ENCODE measurements around the gene KCNH4. TPM values are rescaled to one million over a fixed set of nuclear protein-coding genes. Genes with fewer than 3 reads are reported as not detected.

KCNH4 gene
- total RNA-seq (2021) (0.24 to 0.46 TPM (median 0.34 TPM) in 3 replicates), Bru-seq, nascent RNA (percentile 15 among the genes with signal in this experiment)
- long read RNA-seq, experiment 1, partial matches to known transcripts: 1 of 3 reads
- long read RNA-seq, experiment 1, other reads (novel, unspliced or antisense): 2 of 3 reads
- long read RNA-seq, experiment 2: 0 reads
- long read RNA-seq, experiment 3: 0 reads

DNA sequence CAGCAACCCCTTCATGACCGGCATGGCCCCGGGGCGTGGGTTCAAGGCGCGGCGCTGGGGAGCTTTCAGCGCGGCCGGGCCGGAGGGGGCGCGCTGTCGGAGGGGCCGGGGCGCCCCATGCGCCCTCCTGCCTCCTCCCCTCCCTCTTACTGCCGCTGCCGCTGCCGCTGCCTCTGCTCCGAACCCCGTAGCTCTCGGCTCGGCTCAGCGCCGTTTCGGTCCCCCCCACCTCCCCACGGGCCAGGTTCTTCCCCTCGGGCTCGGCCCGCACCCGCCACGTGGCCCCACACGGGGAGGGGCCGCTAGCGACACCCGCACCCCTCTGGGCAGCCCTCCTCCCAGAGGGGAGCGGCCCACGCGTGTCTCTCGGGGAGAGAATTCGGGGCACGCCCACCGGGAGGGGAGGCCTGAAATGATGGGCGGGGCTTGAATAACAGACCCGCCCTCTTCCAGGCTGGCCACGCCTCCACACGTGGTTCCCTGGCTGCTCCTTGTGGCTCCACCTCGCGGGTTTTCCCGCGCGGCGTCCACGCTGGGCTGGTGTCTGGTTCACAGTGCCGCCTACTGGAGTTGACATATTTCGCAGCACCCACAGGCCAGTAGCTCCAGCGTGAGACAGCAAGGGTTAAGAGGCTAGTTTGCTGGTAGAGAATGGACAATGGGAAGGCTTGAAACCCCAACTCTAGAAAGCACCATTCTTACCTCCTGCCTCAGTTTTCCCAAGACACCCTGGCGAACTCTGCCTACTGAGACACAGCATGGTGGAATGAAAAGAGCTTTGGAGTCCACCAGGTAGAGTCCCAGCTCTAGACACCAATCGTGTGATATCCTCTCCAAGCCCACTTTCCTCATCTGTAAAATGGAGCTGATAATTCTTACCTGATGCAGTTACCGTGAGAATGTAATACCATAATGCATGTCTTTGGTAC is at the start of gene KCNH4:
Gene KCNH4, minus strand, starts transcription at position 221 of the 929 bp plus-strand sequence. Its CDS starts 197 bp downstream, at position 24.
- Mint-ChIP-seq H3K9me3 (no peaks in the 10 kb centered on the region), H3K27me3 (ENCODE audit: low read depth) (peaks cover 65% of the 10 kb centered on the region), H3K4me1 (peaks cover 28% of the 10 kb centered on the region), H3K27ac (no peak within 1 kb of the TSS), H3K4me3 (peak within 1 kb of the TSS; percentile 76), H3K36me3 (no peaks in the 10 kb centered on the region)
- ChIA-PET CTCF (interaction anchor here (0.6 to 3.7 kb wide), 33 partner anchors 8 to 367 kb away, joined by 3 to 33 read pairs (median 5); partner anchors contain the start of genes ACLY, DHX58, GHDC and HSPB9), POLR2A (interaction anchor here (0.6 to 1.1 kb wide), 5 partner anchors 9 to 74 kb away, joined by 3 to 4 read pairs (median 4); no protein-coding TSS in a partner anchor)
- ATAC-seq (peak; percentile 23), DNase-seq (ENCODE audit: low spot score) (peak; percentile 85)
- TF ChIP-seq SOX15 (CRISPR knock-in tag; IDR thresholded peaks at IDR 0.05): no peak
- TF ChIP-seq, protein P1, sequence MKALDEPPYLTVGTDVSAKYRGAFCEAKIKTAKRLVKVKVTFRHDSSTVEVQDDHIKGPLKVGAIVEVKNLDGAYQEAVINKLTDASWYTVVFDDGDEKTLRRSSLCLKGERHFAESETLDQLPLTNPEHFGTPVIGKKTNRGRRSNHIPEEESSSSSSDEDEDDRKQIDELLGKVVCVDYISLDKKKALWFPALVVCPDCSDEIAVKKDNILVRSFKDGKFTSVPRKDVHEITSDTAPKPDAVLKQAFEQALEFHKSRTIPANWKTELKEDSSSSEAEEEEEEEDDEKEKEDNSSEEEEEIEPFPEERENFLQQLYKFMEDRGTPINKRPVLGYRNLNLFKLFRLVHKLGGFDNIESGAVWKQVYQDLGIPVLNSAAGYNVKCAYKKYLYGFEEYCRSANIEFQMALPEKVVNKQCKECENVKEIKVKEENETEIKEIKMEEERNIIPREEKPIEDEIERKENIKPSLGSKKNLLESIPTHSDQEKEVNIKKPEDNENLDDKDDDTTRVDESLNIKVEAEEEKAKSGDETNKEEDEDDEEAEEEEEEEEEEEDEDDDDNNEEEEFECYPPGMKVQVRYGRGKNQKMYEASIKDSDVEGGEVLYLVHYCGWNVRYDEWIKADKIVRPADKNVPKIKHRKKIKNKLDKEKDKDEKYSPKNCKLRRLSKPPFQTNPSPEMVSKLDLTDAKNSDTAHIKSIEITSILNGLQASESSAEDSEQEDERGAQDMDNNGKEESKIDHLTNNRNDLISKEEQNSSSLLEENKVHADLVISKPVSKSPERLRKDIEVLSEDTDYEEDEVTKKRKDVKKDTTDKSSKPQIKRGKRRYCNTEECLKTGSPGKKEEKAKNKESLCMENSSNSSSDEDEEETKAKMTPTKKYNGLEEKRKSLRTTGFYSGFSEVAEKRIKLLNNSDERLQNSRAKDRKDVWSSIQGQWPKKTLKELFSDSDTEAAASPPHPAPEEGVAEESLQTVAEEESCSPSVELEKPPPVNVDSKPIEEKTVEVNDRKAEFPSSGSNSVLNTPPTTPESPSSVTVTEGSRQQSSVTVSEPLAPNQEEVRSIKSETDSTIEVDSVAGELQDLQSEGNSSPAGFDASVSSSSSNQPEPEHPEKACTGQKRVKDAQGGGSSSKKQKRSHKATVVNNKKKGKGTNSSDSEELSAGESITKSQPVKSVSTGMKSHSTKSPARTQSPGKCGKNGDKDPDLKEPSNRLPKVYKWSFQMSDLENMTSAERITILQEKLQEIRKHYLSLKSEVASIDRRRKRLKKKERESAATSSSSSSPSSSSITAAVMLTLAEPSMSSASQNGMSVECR (CRISPR knock-in tag; IDR thresholded peaks at IDR 0.05; ENCODE audit: borderline replicate concordance): no peak
- TF ChIP-seq ZBTB21 (CRISPR knock-in tag; IDR thresholded peaks at IDR 0.05; ENCODE audit: borderline replicate concordance): no peak
- TF ChIP-seq, protein P2, sequence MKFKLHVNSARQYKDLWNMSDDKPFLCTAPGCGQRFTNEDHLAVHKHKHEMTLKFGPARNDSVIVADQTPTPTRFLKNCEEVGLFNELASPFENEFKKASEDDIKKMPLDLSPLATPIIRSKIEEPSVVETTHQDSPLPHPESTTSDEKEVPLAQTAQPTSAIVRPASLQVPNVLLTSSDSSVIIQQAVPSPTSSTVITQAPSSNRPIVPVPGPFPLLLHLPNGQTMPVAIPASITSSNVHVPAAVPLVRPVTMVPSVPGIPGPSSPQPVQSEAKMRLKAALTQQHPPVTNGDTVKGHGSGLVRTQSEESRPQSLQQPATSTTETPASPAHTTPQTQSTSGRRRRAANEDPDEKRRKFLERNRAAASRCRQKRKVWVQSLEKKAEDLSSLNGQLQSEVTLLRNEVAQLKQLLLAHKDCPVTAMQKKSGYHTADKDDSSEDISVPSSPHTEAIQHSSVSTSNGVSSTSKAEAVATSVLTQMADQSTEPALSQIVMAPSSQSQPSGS (CRISPR knock-in tag; IDR thresholded peaks at IDR 0.05; ENCODE audit: borderline replicate concordance, low read depth): no peak
- TF ChIP-seq FOXK1 (CRISPR knock-in tag; IDR thresholded peaks at IDR 0.05): peak; percentile 53; the same call in 1 of the 2 replicates
- TF ChIP-seq JAZF1 (CRISPR knock-in tag; IDR thresholded peaks at IDR 0.05): no peak
- TF ChIP-seq, protein P3, sequence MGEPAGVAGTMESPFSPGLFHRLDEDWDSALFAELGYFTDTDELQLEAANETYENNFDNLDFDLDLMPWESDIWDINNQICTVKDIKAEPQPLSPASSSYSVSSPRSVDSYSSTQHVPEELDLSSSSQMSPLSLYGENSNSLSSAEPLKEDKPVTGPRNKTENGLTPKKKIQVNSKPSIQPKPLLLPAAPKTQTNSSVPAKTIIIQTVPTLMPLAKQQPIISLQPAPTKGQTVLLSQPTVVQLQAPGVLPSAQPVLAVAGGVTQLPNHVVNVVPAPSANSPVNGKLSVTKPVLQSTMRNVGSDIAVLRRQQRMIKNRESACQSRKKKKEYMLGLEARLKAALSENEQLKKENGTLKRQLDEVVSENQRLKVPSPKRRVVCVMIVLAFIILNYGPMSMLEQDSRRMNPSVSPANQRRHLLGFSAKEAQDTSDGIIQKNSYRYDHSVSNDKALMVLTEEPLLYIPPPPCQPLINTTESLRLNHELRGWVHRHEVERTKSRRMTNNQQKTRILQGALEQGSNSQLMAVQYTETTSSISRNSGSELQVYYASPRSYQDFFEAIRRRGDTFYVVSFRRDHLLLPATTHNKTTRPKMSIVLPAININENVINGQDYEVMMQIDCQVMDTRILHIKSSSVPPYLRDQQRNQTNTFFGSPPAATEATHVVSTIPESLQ (CRISPR knock-in tag; IDR thresholded peaks at IDR 0.05): no peak
- TF ChIP-seq, protein P4, sequence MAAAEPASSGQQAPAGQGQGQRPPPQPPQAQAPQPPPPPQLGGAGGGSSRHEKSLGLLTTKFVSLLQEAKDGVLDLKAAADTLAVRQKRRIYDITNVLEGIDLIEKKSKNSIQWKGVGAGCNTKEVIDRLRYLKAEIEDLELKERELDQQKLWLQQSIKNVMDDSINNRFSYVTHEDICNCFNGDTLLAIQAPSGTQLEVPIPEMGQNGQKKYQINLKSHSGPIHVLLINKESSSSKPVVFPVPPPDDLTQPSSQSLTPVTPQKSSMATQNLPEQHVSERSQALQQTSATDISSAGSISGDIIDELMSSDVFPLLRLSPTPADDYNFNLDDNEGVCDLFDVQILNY (CRISPR knock-in tag; IDR thresholded peaks at IDR 0.05): peak; percentile 60; the same call in 1 of the 2 replicates
- TF ChIP-seq GTF2I (CRISPR knock-in tag; conservative IDR thresholded peaks at IDR 0.05): no peak
- no peak for TF ChIP-seq NR3C1 (CRISPR knock-in tag; conservative IDR thresholded peaks at IDR 0.05; ENCODE audit: low read depth)
- TF ChIP-seq ELF4 (CRISPR knock-in tag; IDR thresholded peaks at IDR 0.05; ENCODE audit: low read depth): no peak
- TF ChIP-seq TP53 (CRISPR knock-in tag; IDR thresholded peaks at IDR 0.05): no peak
- TF ChIP-seq NFATC4 (CRISPR knock-in tag; IDR thresholded peaks at IDR 0.05): no peak
- no peak for TF ChIP-seq RELA (CRISPR knock-in tag; IDR thresholded peaks at IDR 0.05; ENCODE audit: borderline replicate concordance)
- TF ChIP-seq, protein P5, sequence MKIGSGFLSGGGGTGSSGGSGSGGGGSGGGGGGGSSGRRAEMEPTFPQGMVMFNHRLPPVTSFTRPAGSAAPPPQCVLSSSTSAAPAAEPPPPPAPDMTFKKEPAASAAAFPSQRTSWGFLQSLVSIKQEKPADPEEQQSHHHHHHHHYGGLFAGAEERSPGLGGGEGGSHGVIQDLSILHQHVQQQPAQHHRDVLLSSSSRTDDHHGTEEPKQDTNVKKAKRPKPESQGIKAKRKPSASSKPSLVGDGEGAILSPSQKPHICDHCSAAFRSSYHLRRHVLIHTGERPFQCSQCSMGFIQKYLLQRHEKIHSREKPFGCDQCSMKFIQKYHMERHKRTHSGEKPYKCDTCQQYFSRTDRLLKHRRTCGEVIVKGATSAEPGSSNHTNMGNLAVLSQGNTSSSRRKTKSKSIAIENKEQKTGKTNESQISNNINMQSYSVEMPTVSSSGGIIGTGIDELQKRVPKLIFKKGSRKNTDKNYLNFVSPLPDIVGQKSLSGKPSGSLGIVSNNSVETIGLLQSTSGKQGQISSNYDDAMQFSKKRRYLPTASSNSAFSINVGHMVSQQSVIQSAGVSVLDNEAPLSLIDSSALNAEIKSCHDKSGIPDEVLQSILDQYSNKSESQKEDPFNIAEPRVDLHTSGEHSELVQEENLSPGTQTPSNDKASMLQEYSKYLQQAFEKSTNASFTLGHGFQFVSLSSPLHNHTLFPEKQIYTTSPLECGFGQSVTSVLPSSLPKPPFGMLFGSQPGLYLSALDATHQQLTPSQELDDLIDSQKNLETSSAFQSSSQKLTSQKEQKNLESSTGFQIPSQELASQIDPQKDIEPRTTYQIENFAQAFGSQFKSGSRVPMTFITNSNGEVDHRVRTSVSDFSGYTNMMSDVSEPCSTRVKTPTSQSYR (CRISPR knock-in tag; IDR thresholded peaks at IDR 0.05): peak; percentile 19; the same call in 1 of the 2 replicates
- TF ChIP-seq, protein P6, sequence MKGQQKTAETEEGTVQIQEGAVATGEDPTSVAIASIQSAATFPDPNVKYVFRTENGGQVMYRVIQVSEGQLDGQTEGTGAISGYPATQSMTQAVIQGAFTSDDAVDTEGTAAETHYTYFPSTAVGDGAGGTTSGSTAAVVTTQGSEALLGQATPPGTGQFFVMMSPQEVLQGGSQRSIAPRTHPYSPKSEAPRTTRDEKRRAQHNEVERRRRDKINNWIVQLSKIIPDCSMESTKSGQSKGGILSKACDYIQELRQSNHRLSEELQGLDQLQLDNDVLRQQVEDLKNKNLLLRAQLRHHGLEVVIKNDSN (CRISPR knock-in tag; IDR thresholded peaks at IDR 0.05): peak; percentile 79
- TF ChIP-seq, protein P7, sequence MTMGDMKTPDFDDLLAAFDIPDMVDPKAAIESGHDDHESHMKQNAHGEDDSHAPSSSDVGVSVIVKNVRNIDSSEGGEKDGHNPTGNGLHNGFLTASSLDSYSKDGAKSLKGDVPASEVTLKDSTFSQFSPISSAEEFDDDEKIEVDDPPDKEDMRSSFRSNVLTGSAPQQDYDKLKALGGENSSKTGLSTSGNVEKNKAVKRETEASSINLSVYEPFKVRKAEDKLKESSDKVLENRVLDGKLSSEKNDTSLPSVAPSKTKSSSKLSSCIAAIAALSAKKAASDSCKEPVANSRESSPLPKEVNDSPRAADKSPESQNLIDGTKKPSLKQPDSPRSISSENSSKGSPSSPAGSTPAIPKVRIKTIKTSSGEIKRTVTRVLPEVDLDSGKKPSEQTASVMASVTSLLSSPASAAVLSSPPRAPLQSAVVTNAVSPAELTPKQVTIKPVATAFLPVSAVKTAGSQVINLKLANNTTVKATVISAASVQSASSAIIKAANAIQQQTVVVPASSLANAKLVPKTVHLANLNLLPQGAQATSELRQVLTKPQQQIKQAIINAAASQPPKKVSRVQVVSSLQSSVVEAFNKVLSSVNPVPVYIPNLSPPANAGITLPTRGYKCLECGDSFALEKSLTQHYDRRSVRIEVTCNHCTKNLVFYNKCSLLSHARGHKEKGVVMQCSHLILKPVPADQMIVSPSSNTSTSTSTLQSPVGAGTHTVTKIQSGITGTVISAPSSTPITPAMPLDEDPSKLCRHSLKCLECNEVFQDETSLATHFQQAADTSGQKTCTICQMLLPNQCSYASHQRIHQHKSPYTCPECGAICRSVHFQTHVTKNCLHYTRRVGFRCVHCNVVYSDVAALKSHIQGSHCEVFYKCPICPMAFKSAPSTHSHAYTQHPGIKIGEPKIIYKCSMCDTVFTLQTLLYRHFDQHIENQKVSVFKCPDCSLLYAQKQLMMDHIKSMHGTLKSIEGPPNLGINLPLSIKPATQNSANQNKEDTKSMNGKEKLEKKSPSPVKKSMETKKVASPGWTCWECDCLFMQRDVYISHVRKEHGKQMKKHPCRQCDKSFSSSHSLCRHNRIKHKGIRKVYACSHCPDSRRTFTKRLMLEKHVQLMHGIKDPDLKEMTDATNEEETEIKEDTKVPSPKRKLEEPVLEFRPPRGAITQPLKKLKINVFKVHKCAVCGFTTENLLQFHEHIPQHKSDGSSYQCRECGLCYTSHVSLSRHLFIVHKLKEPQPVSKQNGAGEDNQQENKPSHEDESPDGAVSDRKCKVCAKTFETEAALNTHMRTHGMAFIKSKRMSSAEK (CRISPR knock-in tag; IDR thresholded peaks at IDR 0.05; ENCODE audit: borderline replicate concordance): no peak
- TF ChIP-seq MYBL2 (CRISPR knock-in tag; IDR thresholded peaks at IDR 0.05): 0 out of 2 replicates have a peak, but pooled peaks have one; percentile 45

Data from WTC11 (cell line).